Eye (tissue), 1 donor: ENCODE data around the gene PAX8.
A peak's percentile ranks its signal among the peaks of the same experiment; 100 is the strongest.

Experiments
- DNase-seq: peaks from one replicate; pipeline ENCODE4 v3.0.0-alpha.2; 2015

Gene PAX8

DNA sequence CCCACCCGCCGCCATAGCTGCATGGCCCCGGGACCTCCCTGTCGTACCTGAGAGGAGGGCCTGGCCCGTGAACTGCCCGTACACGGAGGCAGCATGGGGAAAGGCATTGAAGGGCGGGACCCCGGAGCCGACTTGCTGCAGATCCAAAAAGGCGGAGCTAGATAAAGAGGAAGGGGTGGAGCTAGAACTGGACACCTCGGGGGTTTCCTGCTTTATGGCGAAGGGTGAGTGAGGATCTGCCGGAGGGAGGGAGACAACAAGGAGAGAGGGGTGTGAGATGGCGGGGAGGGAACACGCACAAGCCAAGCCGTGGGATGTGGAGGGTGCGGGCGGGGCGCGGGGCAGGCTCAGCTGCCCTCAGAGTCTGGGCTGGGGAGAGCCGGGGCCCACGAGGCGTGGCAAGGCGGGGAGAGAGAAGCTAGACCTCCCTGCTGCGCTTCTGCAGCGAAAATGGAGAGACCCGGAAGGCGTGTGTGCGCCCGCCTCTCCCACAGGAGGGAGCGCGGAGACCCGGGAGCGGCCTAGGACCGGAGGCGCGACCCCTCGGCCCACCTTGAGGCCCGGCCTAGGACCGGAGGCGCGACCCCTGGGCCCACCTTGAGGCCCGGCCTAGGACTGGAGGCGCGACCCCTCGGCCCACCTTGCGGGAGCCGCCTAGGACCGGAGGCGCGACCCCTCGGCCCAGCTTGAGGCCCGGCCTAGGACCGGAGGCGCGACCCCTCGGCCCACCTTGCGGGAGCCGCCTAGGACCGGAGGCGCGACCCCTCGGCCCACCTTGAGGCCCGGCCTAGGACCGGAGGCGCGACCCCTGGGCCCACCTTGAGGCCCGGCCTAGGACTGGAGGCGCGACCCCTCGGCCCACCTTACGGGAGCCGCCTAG, 43.1 kb downstream of the PAX8 start:
- peak; percentile 79 for DNase-seq

DNA sequence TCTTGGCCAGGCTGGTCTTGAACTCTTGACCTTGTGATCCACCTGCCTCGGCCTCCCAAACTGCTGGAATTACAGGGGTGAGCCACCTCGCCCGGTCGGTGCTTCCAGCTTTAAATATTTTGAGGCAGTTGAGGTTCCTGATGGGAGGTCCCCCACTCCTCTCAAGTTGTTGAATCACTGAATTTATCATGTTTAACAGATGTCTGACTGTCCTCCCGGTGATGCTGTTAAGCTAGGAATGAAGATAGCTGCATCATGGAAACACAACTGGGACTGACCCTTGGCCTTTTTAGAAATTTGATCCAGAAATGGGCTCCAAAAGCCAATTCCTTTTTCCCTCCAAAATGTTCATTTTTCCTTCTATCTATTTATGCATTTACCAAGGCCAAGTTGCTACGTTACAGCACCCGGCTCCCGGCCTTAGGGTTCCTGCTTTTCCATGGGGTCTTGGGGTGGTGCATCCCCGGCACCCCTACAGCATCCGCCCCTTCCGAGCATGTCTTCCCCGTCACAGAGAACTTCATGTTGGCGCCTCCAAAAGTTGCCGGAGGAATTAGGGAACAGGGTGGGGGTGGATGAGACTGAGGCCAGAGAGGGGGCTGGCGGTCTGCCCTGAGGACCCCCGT, 43.9 kb downstream of the PAX8 start:
- DNase-seq = no peak

DNA sequence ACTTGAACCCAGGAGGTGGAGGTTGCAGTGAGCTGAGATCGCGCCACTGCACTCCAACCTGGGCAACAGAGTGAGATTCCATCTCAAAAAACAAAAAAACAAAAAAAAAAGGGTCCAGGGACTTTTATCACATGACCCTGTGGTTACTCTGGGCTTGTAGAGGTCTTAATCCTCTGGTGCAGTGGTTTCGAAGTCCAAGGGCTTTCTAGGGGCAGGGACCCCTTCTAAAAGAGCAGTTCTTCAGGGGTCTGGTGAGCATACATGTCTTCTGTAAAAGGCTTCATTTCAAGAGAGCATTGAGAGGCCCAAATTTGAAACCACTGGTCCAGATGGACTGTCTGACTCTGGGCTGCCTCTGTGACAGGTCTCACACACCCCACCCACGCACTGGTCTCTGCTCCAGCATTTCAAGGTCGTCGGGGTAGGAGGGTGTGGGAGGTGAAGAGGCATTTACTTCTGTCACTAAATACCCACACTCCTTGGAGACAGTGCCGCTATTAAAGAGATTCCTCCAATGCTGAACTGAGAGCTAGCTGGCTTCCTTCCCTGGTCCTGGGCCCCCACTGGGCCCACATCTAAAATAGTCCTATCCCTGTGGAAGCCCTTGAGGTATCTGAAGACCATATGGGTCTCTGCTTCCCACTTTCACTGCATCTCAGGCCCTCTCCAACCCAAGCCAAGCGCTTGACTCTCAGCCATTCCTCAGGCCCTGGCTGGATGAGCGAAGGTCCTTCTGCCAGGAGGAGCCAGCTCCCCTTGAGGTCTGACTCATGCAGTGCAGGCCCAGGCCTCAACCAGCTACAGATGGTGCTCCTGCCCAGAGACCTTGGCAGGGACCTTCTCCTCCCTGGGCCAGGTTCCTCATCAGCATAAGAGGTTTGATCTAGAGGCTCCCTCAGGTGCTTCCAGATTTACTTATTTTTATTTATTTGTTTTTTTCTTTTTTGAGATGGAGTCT, 44.8 kb downstream of the PAX8 start:
- no peak for DNase-seq

DNA sequence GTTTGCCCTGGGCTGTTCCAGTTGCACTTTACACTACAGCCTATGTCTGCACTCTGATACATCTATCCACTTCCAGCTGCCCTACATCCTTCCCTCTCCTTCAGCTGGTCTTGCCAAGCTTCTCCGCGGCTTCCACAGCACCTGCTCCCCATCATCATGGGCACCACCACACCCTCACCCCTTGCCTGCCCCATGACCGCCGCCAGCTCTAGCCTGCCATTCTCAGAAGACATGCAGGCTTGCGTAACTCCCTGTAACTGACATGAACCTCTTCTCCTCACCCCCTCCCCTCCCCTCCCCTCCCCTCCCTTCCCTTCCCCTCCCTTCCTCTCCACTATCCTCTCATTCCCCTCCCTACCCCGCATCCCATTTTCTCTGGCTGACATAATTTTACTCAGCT, 46.0 kb downstream of the PAX8 start:
- no peak for DNase-seq

DNA sequence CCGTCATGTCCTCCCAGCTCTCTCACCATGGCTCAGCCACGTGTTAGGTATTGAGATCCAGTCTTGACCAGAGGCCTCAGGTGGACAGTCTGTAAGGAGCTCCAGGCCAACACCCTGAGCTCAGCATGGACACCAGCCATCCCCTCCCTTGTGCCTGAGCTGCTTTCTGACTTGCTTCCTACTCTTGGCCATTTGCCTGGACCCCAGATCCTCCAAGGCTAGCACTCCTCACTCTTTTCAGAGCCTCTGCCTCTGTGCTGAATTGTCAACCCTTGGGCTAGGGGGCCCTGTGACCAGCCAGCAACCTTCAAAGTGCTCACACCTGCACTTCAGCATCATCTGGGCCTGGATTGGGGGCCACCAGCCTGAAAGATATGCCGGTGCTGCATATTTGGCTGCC, 46.6 kb downstream of the PAX8 start:
- no peak for DNase-seq

DNA sequence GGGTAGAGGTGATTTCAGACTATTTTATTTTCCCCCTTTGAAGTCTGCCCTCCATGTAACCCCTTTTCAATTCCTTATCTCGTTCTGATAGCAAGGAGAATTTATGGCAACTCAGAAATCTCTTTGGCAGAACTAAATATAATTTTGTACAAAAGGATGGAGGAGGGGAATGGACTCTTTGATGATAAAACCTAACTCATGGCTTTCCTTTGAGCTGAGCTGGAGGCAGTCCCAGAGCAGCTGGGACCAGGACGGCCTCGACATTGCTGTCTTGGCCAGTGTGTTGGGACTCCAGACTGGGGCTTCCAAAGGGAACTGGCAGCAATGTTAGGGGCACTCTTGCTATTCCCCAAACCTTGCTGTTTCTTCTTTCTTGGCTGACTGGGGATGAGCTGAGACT, 47.7 kb downstream of the PAX8 start:
- no peak for DNase-seq

DNA sequence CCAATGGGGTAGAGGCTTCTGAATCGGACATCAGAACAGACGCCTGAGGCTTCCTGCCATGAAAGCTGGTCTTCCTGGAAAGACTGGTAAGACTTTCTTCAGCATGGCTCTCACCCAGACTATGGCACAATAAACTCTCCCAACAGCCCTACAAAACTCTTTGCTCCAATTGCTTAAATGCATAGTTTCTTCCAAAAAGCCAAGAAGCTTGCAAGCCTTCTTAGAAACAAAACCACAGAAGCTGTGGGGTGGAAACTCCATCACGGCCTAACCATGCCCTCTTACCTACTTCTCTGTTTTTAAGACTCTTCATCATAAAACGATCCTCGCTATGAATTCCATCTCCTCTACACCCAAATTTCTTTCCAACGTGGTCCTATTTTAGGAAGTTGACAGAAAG, 48.2 kb downstream of the PAX8 start:
- no peak for DNase-seq

DNA sequence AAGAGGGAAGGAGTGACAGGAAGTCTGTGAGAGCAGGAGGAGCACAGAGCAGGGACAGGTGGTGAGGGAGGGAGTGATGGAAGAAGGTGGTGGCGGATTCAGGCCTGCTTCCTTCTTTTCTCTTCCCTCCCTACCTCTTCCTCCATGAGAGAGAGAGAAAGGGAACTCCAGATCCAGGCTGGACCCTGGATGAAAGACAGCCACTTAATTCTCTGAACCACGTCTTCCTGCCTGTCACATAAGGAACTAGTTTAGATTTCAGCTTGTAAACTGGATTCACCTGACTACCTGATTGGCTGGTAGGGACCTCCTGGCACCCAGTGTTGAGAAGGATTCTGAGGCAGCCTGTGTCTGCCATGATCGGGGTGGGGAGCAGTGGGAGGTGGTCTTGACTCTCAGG, 48.9 kb downstream of the PAX8 start:
- DNase-seq = no peak

DNA sequence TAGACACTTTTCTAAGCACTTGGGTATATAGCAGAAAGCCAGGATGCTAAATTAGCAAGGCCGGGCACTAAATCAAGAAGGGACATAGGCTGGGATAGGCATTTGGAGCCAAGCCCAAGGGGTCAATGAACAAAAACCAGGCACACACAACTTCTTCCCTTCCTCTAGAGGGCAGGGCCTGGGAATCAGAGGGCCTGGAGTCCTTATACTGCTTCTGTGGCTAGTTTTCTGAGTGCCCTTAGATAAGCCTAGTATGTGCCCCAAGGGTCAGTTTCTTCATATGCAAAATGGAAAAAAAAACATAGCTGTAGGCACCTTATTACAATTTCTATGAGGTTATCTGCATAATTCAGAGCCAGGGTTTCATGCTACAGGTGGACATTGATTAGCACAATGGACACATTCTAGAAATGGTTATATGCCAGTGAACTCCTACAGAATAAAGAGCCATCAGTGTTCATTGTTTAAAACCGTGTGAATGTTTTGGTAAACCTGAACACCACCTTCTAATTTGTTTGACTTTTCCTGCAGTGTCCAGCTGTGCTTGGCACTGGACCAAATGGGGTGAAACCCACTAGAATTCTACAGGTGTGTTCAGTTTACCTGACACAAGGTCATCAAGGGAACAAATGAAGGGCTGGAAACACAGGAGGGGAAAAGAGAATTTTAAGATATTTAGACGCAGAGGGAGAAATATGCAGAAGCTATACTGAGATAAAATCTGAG, 49.6 kb downstream of the PAX8 start:
- DNase-seq = no peak

DNA sequence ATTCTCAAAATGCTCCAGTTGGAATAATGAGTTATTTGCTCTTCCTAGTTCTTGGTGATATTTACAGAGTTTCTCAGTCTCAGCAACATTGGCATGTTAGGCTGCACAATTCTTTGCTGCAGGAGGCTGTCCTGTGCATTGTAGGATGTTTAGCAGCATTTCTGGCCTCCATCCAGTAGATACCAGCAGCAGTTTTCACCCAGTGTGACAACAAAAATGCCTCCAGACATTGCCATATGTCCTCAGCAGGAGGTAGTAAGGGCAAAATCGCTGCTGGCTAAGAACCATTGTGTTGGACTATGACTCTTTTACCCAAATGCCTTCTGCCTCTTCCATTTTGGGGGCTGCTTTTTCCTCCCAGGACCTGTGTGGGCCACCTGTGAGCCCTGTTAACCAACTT, 50.4 kb downstream of the PAX8 start:
- DNase-seq = no peak

DNA sequence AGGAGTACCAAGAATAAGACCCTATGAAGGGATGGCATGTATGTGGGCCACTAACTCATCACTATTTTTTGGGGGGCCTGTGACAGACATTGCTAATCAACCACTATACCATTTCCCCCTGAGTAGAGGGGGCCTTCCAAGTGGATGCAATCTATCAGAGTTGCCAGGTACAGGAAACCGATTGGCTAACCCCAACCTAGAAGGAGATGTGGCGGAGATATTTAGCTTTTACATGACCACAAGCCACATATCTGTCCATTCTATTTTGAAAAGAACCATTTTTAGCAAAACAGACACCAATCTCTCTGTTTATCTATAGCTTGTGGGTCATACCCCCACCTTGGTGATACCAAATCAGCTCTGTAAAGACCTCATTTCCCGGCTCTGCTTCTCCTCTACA, 51.0 kb downstream of the PAX8 start:
- no peak for DNase-seq

DNA sequence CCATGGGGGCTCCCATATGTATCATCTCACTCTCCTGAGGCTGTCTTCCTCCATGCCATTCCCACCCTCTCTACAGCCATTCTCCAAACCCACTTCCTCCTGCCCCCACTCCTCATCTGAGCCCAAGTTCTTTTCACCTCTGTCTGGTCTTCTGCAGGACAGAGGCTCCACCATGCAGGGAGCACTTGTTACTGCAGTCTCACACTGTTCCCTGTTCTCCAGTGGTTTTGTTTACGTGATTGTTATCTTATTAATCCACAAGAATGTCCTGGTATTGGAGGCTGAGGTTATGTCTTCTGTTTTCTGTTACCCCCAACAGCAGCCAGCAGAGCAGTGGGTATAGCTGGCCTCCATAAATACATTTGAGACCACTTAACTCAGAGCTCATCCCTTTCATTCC, 51.4 kb downstream of the PAX8 start:
- no peak for DNase-seq

DNA sequence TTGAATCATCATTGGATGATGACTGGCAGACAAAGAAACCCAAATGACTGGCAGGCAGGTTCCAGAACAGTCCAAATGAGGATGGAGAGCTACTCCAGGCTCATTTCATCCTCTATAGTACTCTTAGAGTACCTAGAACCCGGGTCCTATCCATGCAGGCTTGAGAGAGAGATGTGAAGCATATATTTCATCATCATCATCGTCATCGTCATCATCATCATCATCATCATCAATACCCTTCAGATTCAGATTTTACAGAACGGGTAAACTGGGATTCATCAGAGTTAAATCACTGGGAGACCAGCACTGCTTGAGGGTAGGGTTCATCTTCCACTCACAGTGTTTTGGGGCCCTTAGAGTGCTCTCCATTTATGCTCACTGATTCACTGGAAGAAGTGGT, 52.3 kb downstream of the PAX8 start:
- no peak for DNase-seq

DNA sequence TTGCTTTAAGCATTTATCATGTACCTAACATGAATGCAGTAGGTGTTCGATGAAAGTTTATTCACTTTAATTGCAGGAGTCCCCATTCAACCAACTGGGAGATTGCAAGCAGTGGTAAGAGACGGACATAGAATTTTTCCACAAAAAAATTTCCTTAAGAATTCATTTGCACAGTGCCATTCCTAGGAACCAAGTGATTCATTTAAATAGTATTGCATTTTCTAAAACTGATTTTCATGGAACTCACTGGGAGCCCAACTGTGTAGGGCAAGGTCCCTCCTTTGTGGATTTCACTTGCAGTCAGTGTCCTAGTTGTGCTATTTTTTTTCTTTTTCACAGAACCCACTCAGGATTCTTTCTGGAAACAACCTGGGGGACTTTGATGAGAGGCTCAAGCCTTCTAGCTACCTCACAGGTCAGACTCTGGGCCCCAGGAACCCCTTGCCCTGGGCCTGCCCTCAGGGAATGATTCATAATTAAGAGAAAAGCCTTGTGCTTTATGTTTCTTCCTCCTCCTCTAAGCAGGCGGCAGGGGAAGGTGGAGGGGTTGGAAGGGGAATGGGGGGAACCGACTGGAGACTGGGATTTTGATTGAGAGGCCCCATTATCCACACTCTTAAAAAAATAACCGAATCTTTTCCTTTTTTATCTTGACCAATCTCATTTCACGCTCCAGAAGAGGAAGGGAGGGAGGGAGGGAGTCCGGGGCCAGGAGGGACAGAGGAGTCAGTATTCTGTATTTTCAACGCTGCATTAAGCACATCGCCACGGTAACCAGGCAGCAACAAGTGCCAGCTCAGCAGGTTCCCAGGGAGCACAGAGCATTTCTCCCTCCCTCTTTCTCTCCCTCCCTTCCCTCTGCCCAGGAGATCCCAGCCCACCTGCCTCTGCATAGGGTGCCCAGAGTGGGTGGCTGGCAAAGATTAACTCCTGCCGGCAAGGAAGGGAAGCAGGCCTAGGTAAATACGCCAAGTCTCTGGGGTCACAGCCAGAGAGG, 53.2 kb downstream of the PAX8 start:
- peak; percentile 93 for DNase-seq

DNA sequence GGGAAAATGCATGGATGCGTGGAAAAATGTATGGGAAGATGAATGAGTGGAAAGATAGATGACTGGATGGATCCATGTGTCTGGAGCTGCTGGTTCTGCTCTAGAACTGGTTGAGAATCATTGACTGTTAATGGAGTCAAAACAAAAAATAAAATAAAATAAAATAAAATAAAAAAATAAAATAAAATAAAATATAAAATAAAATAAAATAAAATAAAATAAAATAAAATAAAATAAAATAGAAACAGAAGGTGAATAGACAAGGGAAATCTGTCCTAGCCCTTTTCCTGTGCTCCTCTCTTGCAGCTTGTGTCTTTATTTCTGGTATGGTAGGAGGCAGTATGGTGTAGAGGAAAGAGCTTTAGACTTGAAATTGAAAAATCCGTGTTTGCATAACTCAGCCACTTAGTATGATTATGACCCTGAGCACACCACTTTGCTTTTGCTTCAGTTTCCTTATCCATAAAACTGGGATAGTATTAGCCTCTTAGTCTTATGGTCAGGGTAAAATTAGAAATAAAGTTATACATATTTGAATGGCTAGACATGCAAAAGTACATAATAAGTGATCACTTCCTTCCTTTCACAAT, 54.0 kb downstream of the PAX8 start:
- DNase-seq = no peak

DNA sequence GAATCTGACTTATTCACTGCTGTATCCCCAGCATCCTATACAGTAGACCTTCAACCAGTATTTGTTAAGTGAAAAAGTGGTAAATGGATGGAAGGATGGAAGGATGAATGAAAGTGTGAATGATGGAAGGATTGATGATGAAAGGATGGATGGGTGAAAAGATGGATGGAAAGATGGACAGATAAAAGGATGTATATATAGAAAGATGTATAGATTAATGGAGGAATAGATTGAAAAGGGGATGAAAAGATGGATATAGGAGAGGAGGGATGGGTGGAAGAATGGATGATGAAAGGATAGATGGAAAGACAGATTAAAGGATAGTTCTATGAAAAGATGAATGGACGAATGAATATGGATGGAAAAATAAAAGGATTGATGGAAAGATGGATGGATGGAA, 54.9 kb downstream of the PAX8 start:
- DNase-seq = no peak

DNA sequence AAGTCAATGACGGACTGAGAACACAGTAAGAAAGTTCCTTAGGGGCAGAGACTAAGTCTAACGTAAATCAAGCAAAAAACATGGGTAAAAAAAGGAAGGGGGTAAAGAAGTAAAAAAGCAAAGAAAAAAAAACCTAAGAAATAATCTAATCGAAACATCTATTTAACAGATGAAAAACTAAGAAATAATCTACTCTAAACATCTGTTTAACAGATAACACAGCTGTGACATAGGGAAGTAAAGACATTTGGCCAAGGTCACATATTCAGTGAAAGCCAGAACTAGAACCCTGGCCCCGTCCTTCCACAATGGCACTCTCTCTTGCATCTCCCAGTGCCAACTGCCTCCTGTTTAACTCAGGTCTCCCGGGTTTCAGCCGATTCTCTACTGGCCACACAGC, 56.9 kb downstream of the PAX8 start:
- DNase-seq = no peak

DNA sequence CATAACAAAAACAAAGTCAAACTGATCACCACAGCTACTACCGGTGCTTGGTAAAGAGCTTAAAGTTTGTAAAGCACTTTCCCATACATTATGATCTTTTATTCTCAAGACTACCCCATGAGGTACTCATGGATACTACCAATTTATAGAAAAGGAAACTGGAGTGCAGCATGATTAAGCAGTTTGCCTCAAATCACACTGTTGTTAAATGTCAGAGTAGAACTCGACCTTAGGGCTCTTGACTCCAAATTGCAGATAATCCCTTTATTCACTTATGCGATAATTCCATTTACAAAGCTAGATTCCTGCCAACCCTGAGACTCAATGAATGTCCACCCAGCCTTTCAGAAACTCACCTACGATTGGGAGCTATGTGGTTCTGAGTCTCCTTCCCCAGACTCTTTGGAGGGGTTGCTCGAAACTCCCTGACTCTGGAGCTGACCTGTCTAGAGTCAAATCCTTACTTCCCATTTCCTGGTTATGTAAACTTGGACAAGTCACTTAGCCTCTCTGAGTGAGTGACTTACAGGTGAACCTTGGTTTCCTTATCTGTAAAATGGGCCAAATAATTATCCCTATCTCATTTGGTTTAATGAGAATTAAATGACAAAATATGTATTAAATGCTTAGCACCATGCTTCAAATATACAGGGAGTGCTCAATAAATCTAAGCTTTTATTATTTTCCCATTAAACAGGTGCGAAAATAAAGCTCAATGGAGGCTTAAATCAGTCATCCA, 57.6 kb downstream of the PAX8 start:
- no peak for DNase-seq

DNA sequence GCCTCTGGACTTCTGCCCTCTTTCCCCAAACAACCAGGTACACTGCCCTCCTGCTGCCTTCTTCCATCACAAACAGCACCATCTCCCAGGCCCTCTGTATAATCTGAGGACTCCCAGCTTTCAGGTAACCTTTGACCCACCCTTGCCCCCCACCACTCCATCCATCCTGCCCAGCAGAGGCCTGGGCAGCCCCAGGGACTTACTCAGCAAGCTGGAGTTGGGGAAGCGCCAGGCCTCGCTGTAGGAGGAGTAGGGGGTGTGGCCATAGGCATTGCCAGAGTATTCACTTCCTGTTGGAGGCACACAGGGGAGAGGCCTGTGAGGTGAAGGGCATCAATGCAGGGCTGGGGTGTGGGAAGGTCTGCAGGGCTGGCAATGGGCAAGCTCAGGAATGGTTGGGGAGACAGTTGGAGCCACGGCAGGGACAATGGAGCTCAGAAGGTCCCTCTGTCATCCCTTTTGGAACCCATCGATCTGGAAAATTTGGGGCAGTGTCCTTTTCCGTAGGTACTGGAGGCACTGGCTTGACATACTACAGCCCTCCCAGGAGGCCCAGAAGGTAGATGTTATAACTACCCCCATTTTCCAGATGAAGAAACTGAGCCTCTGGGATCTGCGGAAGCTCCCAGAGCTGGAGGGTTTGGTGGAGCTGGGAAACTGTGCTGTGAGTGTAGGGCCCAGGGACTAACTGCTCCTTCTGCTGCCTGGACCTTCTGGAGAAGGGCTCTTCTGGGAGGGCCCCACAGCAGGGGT, 58.7 kb downstream of the PAX8 start:
- no peak for DNase-seq

DNA sequence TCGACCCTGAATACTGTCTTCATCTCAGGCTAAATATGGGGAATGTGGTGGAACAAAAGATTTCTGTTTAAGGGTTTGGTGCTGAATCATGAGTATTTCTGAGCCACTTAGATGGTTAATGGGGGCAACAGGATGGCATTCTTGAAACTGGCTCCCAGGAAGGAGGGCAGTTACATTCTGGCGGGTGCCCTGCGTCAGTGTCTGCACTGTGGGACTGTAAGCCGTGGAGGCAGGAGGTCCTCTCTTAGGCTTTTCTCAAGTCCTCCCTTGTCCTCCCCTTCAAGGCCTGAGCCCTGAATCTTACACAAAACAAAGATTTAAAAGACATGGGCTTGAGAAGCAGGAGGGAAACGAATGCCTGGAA, 59.2 kb downstream of the PAX8 start:
- DNase-seq = no peak
